ENCODE results near the gene OR51B2.
A peak's percentile ranks its signal among the peaks of the same experiment; 100 is the strongest.

The OR51B2 gene

DNA sequence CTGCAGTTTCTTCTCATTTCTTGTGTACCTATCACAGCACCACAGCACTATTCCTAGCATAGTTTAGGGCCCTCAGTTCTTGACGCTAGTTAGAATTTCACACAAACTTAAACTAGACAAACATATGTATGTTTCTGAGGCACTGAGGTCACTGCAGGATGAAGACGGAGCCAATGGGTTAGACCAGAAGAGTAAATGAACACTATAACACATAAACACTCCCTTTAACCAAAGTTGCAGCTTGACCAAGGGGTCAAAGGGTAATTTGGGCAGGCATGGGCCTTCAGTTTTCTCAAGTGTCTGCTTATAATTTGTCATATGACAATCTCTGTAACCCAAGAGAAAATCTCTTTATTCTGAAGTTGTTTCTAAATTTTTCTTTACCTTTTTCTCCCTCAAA, 41.5 kb downstream of the OR51B2 start:
- H3K4me1 Mint-ChIP-seq (ENCODE audit: low read depth) = peaks cover 4% of the 10 kb centered on the region
- no peaks in the 10 kb centered on the region for H3K36me3 Mint-ChIP-seq (ENCODE audit: low read depth)
- H3K27ac Mint-ChIP-seq = no peak overlapping the region
- no peaks in the 10 kb centered on the region for H3K27me3 Mint-ChIP-seq (ENCODE audit: low read depth)
- H3K9me3 Mint-ChIP-seq = no peaks in the 10 kb centered on the region
- no peak overlapping the region for H3K4me3 Mint-ChIP-seq

DNA sequence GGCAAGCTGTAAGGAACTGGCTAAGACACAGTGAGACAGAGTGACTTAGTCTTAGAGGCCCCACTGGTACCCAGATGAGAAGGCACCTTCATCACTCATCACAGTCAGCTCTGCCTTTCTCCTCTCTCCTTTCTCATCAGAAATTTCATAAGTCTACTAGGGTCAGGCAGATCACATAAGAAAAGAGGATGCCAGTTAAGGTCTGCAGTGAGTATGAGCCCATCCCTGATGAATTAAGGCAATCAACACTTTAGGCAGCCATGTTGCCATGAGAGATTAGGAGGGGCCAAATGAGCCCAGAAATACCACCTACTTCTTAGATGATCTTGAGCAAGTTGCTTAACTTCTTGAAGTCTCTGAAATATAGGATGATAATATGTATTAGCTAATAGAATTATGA, 42.5 kb downstream of the OR51B2 start:
- H3K9me3 Mint-ChIP-seq = no peaks in the 10 kb centered on the region
- H3K4me1 Mint-ChIP-seq (ENCODE audit: low read depth) = peaks cover 4% of the 10 kb centered on the region
- H3K4me3 Mint-ChIP-seq = no peak overlapping the region
- H3K27ac Mint-ChIP-seq = no peak overlapping the region
- H3K27me3 Mint-ChIP-seq (ENCODE audit: low read depth) = no peaks in the 10 kb centered on the region
- H3K36me3 Mint-ChIP-seq (ENCODE audit: low read depth) = no peaks in the 10 kb centered on the region

DNA sequence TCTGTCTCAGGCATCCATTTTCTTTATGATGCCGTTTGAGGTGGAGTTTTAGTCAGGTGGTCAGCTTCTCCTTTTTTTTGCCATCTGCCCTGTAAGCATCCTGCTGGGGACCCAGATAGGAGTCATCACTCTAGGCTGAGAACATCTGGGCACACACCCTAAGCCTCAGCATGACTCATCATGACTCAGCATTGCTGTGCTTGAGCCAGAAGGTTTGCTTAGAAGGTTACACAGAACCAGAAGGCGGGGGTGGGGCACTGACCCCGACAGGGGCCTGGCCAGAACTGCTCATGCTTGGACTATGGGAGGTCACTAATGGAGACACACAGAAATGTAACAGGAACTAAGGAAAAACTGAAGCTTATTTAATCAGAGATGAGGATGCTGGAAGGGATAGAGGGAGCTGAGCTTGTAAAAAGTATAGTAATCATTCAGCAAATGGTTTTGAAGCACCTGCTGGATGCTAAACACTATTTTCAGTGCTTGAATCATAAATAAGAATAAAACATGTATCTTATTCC, 43.5 kb downstream of the OR51B2 start:
- H3K4me1 Mint-ChIP-seq (ENCODE audit: low read depth) = peaks cover 4% of the 10 kb centered on the region
- H3K27ac Mint-ChIP-seq = peak overlapping the region; percentile 63
- H3K36me3 Mint-ChIP-seq (ENCODE audit: low read depth) = no peaks in the 10 kb centered on the region
- no peaks in the 10 kb centered on the region for H3K9me3 Mint-ChIP-seq
- H3K4me3 Mint-ChIP-seq = no peak overlapping the region
- no peaks in the 10 kb centered on the region for H3K27me3 Mint-ChIP-seq (ENCODE audit: low read depth)

DNA sequence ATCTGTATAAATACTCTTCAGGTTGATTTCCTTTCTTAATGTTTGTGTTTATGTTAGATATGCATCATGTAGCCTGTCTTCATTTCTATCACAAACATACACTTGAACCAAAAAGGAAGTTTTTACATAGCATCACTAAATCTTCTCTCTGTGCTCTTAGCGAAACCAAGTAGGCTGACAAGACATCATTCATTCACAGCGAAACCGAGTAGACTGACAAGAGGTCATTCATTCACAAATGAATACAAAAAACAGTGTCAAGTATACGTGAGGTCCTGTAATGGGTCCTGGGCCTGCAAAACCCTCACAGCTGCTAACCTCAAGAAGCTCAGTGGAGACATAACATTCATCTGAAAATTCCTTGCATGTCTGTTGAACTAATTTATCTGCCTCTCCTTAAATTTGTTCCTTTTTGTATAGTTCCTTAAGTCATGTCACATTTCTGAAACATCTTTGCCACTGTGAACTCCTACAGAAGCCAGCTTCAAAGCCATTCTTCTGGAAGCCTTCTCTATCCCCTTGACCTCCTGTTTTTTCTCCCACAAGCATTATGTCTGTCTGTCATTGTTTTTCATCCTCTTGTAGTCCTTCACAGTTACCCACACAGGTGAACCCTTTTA, 44.5 kb downstream of the OR51B2 start:
- Mint-ChIP-seq H3K27me3 (ENCODE audit: low read depth) (no peaks in the 10 kb centered on the region), H3K4me1 (ENCODE audit: low read depth) (peaks cover 4% of the 10 kb centered on the region), H3K9me3 (no peaks in the 10 kb centered on the region), H3K4me3 (no peak overlapping the region), H3K36me3 (ENCODE audit: low read depth) (no peaks in the 10 kb centered on the region), H3K27ac (no peak overlapping the region)

DNA sequence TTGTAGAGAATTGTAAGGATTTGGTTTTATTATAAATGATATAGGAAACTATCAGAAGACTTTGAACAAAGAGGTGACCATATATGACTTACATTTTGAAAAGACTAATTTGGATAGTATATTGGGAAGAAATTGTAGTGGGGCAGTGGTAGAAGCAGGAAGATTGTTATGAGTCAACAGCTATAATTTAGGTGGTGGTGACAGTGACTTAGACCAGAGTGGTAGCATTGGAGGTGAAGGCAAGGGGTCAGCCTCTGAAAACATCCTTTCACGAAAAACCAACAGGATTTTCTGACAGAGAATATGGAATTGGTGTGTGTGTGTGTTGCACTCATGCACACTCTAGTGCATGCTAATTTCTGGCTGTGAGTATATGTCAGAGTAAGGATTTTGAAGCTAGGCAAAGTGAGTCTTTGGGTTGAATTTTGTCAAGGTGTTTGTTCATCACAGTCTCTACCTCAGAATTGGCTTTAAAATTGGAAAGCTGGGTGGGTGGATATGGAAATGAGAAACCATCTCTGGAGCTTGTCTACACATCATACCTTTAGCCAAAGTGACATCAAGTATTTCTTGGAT, 46.2 kb downstream of the OR51B2 start:
- Mint-ChIP-seq H3K27ac (no peak overlapping the region), H3K4me1 (ENCODE audit: low read depth) (peaks cover 4% of the 10 kb centered on the region), H3K36me3 (ENCODE audit: low read depth) (no peaks in the 10 kb centered on the region), H3K9me3 (no peaks in the 10 kb centered on the region), H3K4me3 (no peak overlapping the region), H3K27me3 (ENCODE audit: low read depth) (no peaks in the 10 kb centered on the region)

DNA sequence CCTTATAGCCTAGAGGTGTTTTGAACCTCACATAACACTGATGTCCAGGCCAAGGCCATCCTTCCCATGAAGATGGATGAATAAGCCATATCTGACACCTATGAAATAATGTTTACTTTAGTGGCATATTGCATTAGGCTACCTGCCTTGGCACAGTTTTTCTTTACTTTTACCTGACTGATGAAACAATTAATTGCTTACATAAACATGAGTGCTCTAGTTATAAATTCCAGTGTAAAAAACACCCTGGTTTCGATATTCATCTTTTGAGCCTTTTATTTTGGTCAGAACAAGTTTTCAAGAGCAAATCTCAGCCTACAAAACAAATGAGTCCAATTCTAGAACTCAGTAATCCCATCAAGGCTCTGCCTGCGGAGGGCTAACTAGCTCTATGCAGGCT, 47.4 kb downstream of the OR51B2 start:
- Mint-ChIP-seq H3K36me3 (ENCODE audit: low read depth) (no peaks in the 10 kb centered on the region), H3K4me1 (ENCODE audit: low read depth) (peaks cover 4% of the 10 kb centered on the region)

DNA sequence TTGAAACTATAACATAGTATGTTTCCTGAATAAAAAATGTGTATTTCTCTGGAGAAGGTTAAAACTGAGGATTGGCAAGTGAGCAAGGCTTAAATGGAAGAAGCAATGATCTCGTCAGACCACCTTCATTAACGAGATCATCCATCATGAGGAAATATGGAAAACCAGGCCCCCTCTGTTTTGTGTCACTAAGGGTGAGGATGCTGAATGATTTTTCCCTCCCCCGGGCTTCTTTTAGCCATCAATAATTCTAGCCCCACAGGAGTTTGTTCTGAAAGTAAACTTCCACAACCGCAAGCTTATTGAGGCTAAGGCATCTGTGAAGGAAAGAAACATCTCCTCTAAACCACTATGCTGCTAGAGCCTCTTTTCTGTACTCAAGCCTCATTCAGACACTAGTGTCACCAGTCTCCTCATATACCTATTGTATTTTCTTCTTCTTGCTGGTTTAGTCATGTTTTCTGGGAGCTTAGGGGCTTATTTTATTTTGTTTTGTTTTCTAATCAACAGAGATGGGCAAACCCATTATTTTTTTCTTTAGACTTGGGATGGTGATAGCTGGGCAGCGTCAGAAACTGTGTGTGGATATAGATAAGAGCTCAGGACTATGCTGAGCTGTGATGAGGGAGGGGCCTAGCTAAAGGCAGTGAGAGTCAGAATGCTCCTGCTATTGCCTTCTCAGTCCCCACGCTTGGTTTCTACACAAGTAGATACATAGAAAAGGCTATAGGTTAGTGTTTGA, 48.6 kb downstream of the OR51B2 start:
- Mint-ChIP-seq H3K9me3 (no peaks in the 10 kb centered on the region), H3K4me3 (no peak overlapping the region)

More for the DNA sequence above, 47.4 kb downstream of the OR51B2 start:
- no peak overlapping the region for H3K27ac Mint-ChIP-seq
- no peak overlapping the region for H3K4me3 Mint-ChIP-seq
- no peaks in the 10 kb centered on the region for H3K27me3 Mint-ChIP-seq (ENCODE audit: low read depth)
- H3K9me3 Mint-ChIP-seq = no peaks in the 10 kb centered on the region

DNA sequence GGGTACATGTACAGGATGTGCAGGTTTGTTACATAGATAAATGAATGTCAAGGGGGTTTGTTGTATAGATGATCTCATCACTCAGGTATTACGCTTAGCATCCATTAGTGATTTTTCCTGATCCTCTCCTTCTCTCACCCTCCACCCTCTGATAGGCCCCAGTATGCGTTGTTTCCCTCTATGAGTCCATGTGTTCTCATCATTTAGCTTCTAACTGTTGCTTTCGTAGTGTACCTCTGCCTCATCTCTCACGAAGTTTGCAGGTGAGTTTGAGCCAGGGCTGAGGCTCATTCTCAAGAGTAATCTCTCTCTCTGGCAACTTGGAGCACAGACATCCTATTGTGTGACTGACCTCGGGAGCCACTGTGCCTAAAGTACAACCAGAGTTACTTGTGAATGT, 49.7 kb downstream of the OR51B2 start:
- Mint-ChIP-seq H3K4me3 (no peak overlapping the region), H3K9me3 (no peaks in the 10 kb centered on the region), H3K4me1 (ENCODE audit: low read depth) (no peaks in the 10 kb centered on the region), H3K27me3 (ENCODE audit: low read depth) (no peaks in the 10 kb centered on the region), H3K36me3 (ENCODE audit: low read depth) (no peaks in the 10 kb centered on the region), H3K27ac (no peak overlapping the region)

More for the DNA sequence above, 48.6 kb downstream of the OR51B2 start:
- no peaks in the 10 kb centered on the region for H3K36me3 Mint-ChIP-seq (ENCODE audit: low read depth)
- no peak overlapping the region for H3K27ac Mint-ChIP-seq
- peaks cover 1% of the 10 kb centered on the region for H3K4me1 Mint-ChIP-seq (ENCODE audit: low read depth)
- no peaks in the 10 kb centered on the region for H3K27me3 Mint-ChIP-seq (ENCODE audit: low read depth)
